GM18511 (cell line): Measurements from ENCODE around the gene CABP5.

Experiments used
- ATAC-seq: cut with Tn5 transposase; IDR thresholded peaks from one replicate; pipeline ENCODE4 v1.9.1; 2021; ENCODE audit warnings: mild to moderate bottlenecking, moderate library complexity; ENCODE audit not compliant: unreplicated experiment

CABP5 gene

DNA sequence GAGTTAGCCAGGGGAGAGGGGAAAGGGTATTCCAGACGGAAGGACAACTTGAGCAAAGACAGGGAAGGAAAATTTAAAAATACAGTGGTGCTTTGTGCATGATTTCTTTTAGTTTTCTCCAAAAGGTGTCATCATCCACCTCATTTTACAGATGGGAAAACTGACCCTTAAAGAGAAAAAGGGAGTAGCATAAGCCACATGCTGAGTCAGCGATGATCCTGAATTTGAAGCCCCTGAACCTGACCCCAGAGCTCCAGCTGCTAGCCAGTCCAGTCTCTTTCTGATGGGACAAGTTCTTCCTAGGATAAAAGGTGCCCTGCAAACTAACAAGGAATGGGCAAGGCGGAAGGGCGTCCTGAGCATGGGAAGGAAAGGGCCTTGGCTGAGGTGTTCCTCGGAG is 10.3 kb downstream of the CABP5 start:
- ATAC-seq: no peak

DNA sequence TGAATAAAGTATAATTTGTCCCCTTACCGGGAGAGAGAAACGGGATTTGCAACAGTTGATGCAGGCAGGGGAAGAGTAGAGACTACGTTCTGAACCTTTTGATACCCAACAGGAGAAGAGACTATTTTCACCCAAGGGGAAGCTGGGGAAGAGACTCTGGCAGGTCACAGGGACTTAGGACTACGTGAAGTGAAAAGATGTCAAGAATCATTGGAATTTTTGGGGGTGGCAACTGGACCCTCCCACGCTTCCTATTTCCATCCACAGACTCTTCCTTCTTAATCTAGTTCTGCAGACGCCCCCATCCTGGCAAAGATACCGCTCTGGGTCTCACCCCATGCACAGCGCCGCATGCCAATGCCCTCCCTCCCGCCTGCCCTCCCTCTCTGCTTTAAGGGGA is 13.8 kb downstream of the CABP5 start:
- no peak for ATAC-seq

DNA sequence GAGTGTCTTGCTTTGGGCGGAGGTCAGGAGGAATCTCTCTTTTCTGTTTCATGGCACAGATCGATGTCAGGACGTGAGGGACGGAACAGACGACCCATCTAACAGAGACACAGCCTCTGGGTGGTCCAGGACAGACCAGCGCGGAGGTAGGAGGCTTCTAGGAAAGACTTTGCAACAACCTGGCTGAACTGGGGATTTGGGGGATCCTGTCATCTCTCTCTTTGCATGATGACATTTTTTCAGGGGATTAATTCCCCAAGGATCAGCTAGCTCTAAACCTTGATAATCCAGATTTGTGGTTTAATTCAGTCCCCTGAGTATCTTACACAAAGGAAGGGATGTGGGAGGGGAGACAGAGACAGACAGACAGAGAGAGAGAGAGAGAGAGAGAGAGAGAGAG is 14.4 kb downstream of the CABP5 start:
- no peak for ATAC-seq

DNA sequence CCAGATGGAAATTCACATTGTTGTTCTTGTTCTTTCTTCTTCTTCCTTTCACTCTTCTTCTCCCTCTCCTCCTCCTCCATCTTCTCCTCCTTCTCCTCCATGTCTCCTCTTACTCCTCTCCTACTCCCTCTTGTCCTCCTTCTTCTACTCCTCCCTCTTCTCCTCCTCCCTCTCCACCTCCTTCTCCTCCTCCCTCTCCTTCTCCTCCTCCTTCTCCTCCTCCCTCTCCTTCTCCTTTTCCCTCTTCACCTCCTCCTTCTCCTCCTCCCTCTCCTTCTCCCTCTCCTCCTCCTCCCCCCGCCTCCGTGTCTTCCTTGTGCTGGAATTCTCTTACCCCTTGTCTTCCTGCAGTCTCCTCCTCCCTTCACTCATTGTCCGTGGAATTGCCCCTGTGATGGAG is 18.4 kb downstream of the CABP5 start:
- ATAC-seq: no peak

DNA sequence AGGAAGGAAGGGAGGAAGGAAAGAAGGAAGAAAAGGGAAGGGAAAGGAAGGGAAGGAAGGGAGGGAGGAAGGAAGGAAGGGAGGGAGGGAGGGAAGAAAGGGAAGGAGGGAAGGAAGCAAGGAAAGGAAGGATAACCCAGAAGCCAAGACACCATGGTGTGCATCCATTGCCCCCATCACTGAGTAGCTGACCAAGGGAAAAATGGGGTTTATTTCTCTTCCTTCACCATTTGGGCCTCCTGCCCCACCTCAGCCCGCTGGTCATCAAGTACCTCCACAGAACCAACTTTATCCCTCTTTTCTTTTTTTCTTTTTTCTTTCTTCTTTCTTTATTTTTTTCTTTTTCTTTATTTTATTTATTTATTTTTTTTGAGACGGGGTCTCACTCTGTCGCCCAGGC is 20.4 kb downstream of the CABP5 start:
- no peak for ATAC-seq

DNA sequence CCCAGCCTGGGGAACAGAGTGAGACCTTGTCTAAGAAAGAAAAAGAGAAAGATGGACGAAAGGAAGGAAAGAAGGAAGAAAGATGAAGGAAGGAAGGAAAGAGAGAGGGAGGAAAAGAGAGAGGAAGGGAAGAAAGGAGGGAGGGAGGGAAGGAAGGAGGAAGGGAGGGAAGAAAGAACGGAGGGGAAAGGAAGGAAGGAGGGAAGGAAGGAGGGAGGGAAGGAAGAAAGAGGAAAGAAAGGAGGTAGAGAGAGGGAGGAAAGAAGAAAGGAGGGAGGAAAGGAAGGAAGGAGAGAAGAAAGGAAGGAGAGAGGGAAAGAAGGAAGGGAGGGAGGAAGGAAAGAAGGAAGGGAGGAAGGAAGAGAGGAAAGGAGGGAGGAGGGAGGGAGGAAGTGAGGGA is 20.9 kb downstream of the CABP5 start:
- no peak for ATAC-seq

DNA sequence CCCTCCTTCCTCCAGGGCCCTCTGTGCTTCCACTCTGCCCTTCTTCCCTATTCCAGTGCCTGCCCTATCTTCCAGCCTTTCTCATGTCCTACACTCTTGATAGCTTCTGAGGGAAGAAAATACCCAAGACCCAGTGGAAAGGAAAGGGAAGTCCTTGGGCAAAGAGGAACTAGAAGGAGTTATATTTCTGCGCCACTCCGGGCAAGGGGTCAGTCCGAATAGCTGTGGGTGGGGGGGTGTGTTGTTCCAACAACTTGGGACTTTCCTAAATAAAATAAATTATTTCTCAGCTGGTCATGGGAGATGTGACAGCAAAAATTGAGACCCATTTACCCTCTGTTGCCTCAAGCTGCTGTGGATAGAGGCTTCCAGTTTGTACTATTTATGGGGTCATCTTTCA is 23.2 kb downstream of the CABP5 start:
- ATAC-seq: no peak

DNA sequence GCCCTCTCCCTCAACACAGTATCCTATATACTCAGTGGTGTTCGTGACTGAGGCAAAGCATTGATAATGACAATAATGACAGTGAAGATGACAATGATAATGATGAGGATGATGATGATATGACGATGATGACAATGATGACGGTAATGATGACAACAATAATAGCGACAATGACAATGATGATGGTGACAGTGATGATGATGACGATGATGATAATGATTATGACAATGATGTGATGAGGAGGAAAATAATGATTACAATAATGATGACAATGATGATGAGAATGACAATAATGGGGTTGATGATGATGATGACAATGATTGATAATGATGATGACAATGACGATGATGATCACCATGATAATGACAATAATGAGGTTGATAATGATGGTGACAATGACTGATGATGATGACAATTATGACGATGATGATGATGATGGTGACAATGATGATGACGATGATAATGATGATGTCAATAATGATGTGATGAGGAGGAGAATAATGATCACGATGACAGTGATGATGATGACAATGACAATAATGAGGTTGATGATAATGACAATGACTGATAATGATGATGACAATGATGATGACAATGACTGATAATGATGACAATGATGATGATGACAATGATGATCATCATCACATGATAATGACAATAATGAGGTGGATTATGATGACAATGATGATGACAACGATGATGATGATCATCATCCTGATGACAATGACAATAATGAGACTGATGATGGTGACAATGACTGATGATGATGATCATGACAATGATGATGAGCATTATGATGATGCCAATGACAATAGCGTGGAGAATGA is 32.7 kb downstream of the CABP5 start:
- ATAC-seq: no peak

DNA sequence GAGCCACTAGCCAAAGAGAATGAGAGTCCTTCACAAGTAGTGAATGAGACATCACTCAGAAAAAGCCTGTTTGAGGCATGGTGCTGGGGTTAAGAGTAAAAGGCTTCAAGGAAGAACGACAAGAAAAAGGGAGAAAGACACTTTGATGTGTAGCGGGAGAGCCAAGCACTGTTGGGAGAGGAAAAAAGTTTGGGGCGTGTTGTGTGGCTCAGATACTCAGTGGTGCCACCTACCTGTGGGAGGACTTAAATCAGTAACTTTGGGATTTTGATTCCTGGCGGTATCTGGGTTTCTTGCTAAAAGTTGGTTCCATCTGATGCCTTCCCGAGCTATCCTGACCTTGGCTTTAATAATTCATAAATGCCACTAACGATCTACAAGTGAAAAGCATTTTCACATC is 37.1 kb downstream of the CABP5 start:
- ATAC-seq: no peak

DNA sequence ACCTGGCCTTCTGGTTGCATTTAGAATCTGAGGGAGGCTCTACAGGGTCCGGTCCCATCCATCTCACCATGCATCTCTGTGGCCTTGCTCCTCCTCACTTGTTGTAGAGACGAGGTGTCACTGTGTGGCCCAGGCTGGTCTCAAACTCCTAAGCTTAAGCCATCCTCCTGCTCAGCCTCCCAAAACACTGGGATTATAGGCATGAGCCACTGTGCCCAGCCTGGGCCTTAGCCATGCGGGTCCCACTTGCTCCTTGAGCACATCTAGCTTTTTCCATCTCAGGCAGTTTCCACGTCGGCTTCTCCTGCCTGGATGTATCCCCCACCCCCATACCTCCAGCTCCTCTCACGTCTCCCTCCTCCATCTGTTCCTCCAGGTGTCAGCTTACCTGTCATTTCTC is 39.6 kb downstream of the CABP5 start:
- ATAC-seq: no peak

DNA sequence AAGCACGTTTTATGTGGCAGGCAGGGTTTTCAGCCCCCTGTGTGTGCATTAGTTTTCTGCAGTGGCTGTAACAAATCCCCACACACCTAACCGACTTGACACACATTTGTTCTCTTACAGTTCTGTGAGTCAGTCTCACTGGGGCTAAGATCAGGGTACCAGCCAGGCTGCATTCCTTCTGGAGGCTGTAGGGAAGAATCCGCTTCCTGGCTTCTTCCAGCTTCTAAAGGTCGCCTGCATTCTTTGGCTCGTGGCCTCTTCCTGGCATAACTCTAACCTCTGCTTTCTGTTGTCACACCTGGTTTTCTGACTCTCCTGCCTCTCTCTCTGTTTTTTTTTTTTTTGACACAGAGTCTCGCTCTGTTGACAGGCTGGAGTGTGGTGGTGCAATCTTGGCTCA is 43.0 kb downstream of the CABP5 start:
- ATAC-seq: no peak

DNA sequence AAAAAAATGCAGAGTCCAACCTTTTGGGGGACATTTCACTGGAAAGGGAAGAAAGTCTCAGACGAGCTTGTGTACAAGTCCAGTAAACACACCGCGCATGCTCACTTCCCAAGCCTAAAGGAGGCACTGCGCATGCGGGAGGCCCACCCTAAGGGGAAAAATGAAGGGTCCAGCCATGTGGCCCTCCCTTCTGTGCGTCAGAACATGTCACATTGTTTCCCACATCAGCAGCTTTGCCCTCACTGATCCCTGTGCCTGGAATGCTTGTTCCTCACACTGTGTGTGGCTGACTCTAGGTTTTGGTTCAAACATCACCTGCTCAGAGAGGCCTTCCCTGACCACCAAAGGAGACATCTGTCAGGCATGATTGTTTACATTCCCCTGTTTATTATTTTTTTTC is 45.1 kb downstream of the CABP5 start:
- ATAC-seq: no peak

DNA sequence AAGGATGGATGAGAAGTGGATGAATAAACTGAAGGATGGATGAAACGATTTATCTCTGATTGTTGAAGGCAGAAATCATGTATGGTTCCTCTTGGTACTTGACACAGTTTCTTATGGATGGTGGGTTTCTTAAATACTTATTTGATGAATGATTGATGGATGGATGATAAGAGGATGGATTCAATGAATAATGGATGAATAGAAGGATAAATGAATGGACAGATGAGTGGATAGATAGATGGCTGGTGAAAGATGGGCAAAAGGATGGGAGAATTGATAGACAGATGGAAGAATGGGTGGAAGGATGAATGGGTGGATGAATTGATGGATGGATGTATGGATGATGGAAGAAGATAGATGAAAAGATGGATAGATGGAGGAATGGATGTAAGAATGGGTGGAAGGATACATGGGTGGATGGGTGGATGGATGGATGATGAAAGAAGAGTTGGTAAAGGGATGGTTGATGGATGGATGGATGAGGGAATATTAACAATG is 47.6 kb downstream of the CABP5 start:
- no peak for ATAC-seq

DNA sequence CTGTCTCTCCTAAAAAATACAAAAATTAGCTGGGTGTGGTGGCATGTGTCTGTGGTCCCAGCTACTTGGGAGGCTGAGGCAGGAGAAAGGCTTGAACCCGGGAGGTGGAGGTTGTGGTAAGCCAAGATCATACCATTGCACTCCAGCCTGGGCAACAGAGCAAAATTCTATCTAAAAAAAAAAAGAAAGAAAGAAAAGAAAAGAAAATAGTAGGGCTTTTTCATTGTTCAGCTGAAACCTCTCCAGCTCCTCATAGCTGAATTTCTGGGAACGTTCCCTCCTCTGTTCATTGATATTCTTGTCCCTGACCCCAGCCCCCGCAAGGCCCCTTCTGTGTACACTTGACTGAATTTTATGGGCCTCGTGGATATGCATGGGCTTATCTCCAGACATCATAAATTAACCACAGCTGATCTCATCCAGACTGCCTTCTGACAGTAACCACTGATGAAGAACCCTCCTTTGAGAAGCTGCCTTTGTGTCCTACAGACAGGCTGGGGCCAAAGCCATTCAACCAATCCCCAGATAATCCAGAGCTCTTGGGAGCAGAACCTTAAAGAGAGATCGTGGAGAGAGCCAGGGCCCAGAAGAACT is 49.6 kb downstream of the CABP5 start, which contains the start of gene ELSPBP1:
Gene ELSPBP1 (plus strand): TSS at position 424 of the 594 bp plus-strand sequence. CDS start 14,036 bp downstream, outside the sequence.
- ATAC-seq: no peak

DNA sequence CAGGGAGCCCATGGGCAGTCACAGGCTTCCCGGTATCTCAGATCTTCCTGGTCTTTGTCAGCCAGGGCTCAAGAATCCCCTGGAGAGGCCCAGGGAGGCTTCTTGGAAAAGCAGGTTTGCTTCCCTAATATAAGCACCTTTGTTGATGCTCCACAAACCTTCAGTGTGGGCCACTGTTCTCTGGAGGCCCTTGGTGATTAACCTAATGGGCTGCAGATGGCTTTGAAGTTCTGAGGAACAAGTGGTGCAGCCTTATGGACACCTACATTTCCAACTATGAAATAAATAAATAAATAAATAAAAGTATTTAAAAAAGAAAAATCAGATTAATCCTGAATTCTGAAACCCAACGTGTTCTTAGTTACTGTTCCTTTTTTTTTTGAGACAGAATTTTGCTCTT is 51.8 kb downstream of the CABP5 start, which contains the start of gene BSPH1:
Gene BSPH1 (minus strand): TSS at position 101 of the 400 bp plus-strand sequence. CDS start 89 bp downstream, at position 12.
- no peak for ATAC-seq

DNA sequence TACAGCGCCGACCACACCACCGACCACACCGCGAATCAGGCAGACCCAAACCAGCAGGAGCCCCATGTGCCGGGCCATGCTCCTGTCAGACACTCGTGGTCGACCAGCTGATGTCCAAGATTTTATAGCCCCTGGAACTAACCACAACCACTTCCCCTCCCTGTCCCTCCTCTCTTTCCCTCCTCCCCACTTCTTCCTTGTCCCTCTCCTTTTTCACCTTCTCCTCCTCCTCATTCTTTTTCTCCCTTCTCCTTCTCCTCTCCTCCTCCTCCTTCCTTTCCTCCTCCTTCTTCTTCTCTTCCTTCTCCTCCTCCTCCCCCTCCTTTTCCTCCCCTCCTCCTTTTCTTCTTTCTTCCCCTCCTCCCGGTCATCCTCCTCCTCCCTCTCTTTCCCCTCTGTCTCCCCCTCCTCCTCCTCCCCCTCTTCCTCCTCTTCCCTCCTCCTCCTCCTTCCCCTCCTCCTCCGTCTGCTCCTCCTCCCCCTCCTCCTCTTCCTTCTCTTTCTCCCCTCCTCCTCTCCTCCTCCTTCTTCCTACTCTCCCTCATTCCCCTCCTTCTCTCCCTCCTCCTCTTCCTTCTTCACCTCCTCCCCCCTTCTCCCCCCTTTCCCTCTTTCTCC is 52.6 kb downstream of the CABP5 start:
- no peak for ATAC-seq
